Neuronal stem cell (in vitro differentiated cells): ENCODE measurements around the gene CAMKV.
A peak's percentile ranks its signal among the peaks of the same experiment; 100 is the strongest.

ENCODE experiments used
- DNase-seq: peaks from one replicate; pipeline ENCODE4 v3.0.0-alpha.2; 2013; ENCODE audit warnings: low spot score
- H2AFZ ChIP-seq: one replicate; pipeline ENCODE4 v1.6.1; 2013; ENCODE audit warnings: mild to moderate bottlenecking, low read length, inconsistent platforms
- H2AK5ac ChIP-seq: 2 replicates; pipeline ENCODE4 v1.6.1; 2013; ENCODE audit warnings: low read depth, mild to moderate bottlenecking, inconsistent platforms, low read length, moderate library complexity, mixed read lengths
- H2BK120ac ChIP-seq: 2 replicates; pipeline ENCODE4 v1.6.1; 2013; ENCODE audit warnings: low read depth, mild to moderate bottlenecking, inconsistent platforms, low read length, moderate library complexity, mixed read lengths
- H2BK12ac ChIP-seq: one replicate; pipeline ENCODE4 v1.6.1; 2013; ENCODE audit warnings: low read length, inconsistent platforms
- H2BK15ac ChIP-seq: 2 replicates; pipeline ENCODE4 v1.6.1; 2013; ENCODE audit warnings: mild to moderate bottlenecking, low read length, inconsistent platforms, mixed read lengths
- H2BK5ac ChIP-seq: one replicate; pipeline ENCODE4 v1.6.1; 2013; ENCODE audit warnings: inconsistent platforms, mild to moderate bottlenecking, low read length, moderate library complexity
- H3K14ac ChIP-seq: one replicate; pipeline ENCODE4 v1.6.1; 2013; ENCODE audit warnings: low read length, inconsistent platforms
- H3K18ac ChIP-seq: 2 replicates; pipeline ENCODE4 v1.6.1; 2013; ENCODE audit warnings: low read length, inconsistent platforms
- H3K23ac ChIP-seq: 2 replicates; pipeline ENCODE4 v1.6.1; 2013; ENCODE audit warnings: low read depth, mild to moderate bottlenecking, mixed read lengths, low read length, inconsistent platforms; ENCODE audit not compliant: poor library complexity
- H3K27ac ChIP-seq: replicated peaks from 3 replicates; pipeline ENCODE4 v1.5.1; 2013; ENCODE audit warnings: low read length, inconsistent platforms
- H3K27me3 ChIP-seq, 3 experiments: 2 replicates each; pipeline ENCODE4 v1.6.1; 2013; ENCODE audit warnings: low read length in 3 of 3, mild to moderate bottlenecking in 2 of 3, inconsistent platforms in 1 of 3, low read depth in 1 of 3, mixed read lengths in 1 of 3, moderate library complexity in 1 of 3; ENCODE audit not compliant: control insufficient read depth in 3 of 3, insufficient read depth in 3 of 3
- H3K36me3 ChIP-seq, 2 donors: replicated peaks in 1 of 2; 2 replicates each; pipeline ENCODE4 v1.6.1; 2013; ENCODE audit warnings: low read length in 2 of 2; ENCODE audit not compliant: control insufficient read depth in 2 of 2, insufficient read depth in 2 of 2
- H3K4ac ChIP-seq: 2 replicates; pipeline ENCODE4 v1.6.1; 2013; ENCODE audit warnings: inconsistent platforms, mild to moderate bottlenecking, low read length, moderate library complexity
- H3K4me1 ChIP-seq, 2 donors: 1 replicate in 1 of 2; 2 replicates in 1 of 2; pipeline ENCODE4 v1.6.1; 2013; ENCODE audit warnings: low read length in 2 of 2, low read depth in 1 of 2; ENCODE audit not compliant: control insufficient read depth in 2 of 2, insufficient read depth in 1 of 2
- H3K4me2 ChIP-seq: one replicate; pipeline ENCODE4 v1.6.1; 2013; ENCODE audit warnings: mild to moderate bottlenecking, low read length, inconsistent platforms; ENCODE audit not compliant: insufficient read depth, poor library complexity, severe bottlenecking
- H3K4me3 ChIP-seq, 2 donors: 2 replicates each; pipeline ENCODE4 v1.5.1; 2013; ENCODE audit warnings: low read length in 2 of 2, mild to moderate bottlenecking in 2 of 2, inconsistent platforms in 1 of 2, moderate library complexity in 1 of 2
- H3K79me1 ChIP-seq: one replicate; pipeline ENCODE4 v1.6.1; 2013; ENCODE audit warnings: low read depth, mild to moderate bottlenecking, inconsistent platforms, low read length, moderate library complexity
- H3K9ac ChIP-seq: one replicate; pipeline ENCODE4 v1.6.1; 2013; ENCODE audit warnings: mild to moderate bottlenecking, low read depth, low read length, inconsistent platforms; ENCODE audit not compliant: poor library complexity
- H3K9me3 ChIP-seq, 2 donors: replicated peaks in 1 of 2; 2 replicates each; pipeline versions ENCODE3 to v1.6.1; 2013; ENCODE audit warnings: low read length in 2 of 2, mild to moderate bottlenecking in 2 of 2, inconsistent platforms in 1 of 2, low read depth in 1 of 2, mixed read lengths in 1 of 2, moderate library complexity in 1 of 2; ENCODE audit not compliant: control insufficient read depth in 2 of 2, insufficient read depth in 1 of 2
- H4K8ac ChIP-seq: one replicate; pipeline ENCODE4 v1.6.1; 2013; ENCODE audit warnings: low read depth, mild to moderate bottlenecking, inconsistent platforms, low read length, moderate library complexity
- H4K91ac ChIP-seq: one replicate; pipeline ENCODE4 v1.6.1; 2013; ENCODE audit warnings: low read length, low read depth, mild to moderate bottlenecking, inconsistent platforms; ENCODE audit not compliant: poor library complexity
- WGBS, 2 donors: extraction: QIAGEN DNeasy Blood & Tissue Kit; methylation state at CpG; one replicate each; pipeline ENCODE4 v1.1.7; 2013; ENCODE audit warnings: missing lambda C conversion rate in 2 of 2, mixed read lengths in 1 of 2; ENCODE audit not compliant: insufficient read length in 2 of 2, insufficient replicate concordance in 1 of 2; ENCODE audit errors: extremely low coverage in 2 of 2; 5-methylcytosine and 5-hydroxymethylcytosine counted together

The CAMKV gene

GRCh38 chr3:49901366-49902339, 31.9 kb upstream of the CAMKV start:
- Histone ChIP-seq H2BK5ac (no peak overlapping the region), H4K91ac (no peak overlapping the region), H3K23ac (no peak overlapping the region), H3K9ac (no peak overlapping the region), H2AK5ac (peak overlapping the region; percentile 66), H3K4ac (no peak overlapping the region), H3K36me3 (no peaks in the 10 kb centered on the region), H4K8ac (no peak overlapping the region), H2BK15ac (no peak overlapping the region), H3K4me1 (peaks cover 0 to 3% of the 10 kb centered on the region in 2 donors), H3K9me3 (no peaks in the 10 kb centered on the region), H3K14ac (no peak overlapping the region), H3K4me2 (no peak overlapping the region), H3K79me1 (no peaks in the 10 kb centered on the region), H3K18ac (no peak overlapping the region), H2AFZ (peak overlapping the region; percentile 67), H3K27me3 (peaks cover 0 to 2% (median 0%) of the 10 kb centered on the region in 3 experiments), H3K27ac (no peak overlapping the region), H2BK12ac (no peak overlapping the region), H2BK120ac (no peak overlapping the region), H3K4me3 (no peak overlapping the region)
- DNase-seq: no peak
- no CpG with 5 or more reads among the region's 11 CpGs for whole genome bisulfite sequencing, 2 donors

GRCh38 chr3:49900491-49901153, 30.9 kb upstream of the CAMKV start:
- H3K18ac ChIP-seq: no peak overlapping the region
- no peak overlapping the region for H3K4me3 ChIP-seq
- peaks cover 0 to 3% of the 10 kb centered on the region in 2 donors for H3K4me1 ChIP-seq
- H3K23ac ChIP-seq: no peak overlapping the region
- H4K91ac ChIP-seq: no peak overlapping the region
- no peak overlapping the region for H2BK120ac ChIP-seq
- no peak overlapping the region for H3K9ac ChIP-seq
- H3K79me1 ChIP-seq: no peaks in the 10 kb centered on the region
- H2BK12ac ChIP-seq: peak overlapping the region; percentile 46
- no peak overlapping the region for H3K27ac ChIP-seq
- H3K36me3 ChIP-seq: no peaks in the 10 kb centered on the region
- peak overlapping the region; percentile 65 for H2AK5ac ChIP-seq
- peaks cover 0 to 2% (median 0%) of the 10 kb centered on the region in 3 experiments for H3K27me3 ChIP-seq
- no peak overlapping the region for H3K4me2 ChIP-seq
- H2BK5ac ChIP-seq: peak overlapping the region; percentile 63
- H4K8ac ChIP-seq: no peak overlapping the region
- no CpG with 5 or more reads among the region's 8 CpGs for WGBS, 2 donors
- no peak overlapping the region for H3K4ac ChIP-seq
- H2BK15ac ChIP-seq: peak overlapping the region; percentile 27
- H2AFZ ChIP-seq: peak overlapping the region; percentile 67
- no peaks in the 10 kb centered on the region for H3K9me3 ChIP-seq
- no peak for DNase-seq
- H3K14ac ChIP-seq: no peak overlapping the region

- Histone ChIP-seq H4K91ac (no peak overlapping the region), H3K9me3 (no peaks in the 10 kb centered on the region), H3K4me3 (no peak overlapping the region), H4K8ac (no peak overlapping the region), H3K9ac (no peak overlapping the region), H3K14ac (no peak overlapping the region), H2AK5ac (no peak overlapping the region), H2BK120ac (no peak overlapping the region), H2BK5ac (no peak overlapping the region), H3K27ac (no peak overlapping the region), H2BK12ac (no peak overlapping the region), H3K4me1 (peaks cover 0 to 3% of the 10 kb centered on the region in 2 donors), H2BK15ac (no peak overlapping the region), H3K18ac (no peak overlapping the region), H3K4me2 (no peak overlapping the region), H3K27me3 (peaks cover 0 to 2% (median 0%) of the 10 kb centered on the region in 3 experiments), H3K4ac (no peak overlapping the region), H3K79me1 (no peaks in the 10 kb centered on the region), H3K36me3 (no peaks in the 10 kb centered on the region), H2AFZ (no peak overlapping the region), H3K23ac (no peak overlapping the region)
- DNase-seq: no peak
- WGBS, 2 donors: no CpG with 5 or more reads among the region's 5 CpGs
Observed at GRCh38 chr3:49899815-49900214, 30.1 kb upstream of the CAMKV start.

- Histone ChIP-seq H3K79me1 (no peaks in the 10 kb centered on the region), H2BK5ac (no peak overlapping the region), H4K8ac (no peak overlapping the region), H3K4ac (no peak overlapping the region), H2BK12ac (no peak overlapping the region), H3K23ac (peak overlapping the region; percentile 59), H3K14ac (no peak overlapping the region), H3K27me3 (peaks cover 0 to 2% (median 0%) of the 10 kb centered on the region in 3 experiments), H3K36me3 (no peaks in the 10 kb centered on the region), H2BK120ac (no peak overlapping the region), H3K18ac (no peak overlapping the region), H3K4me1 (peaks cover 0 to 2% of the 10 kb centered on the region in 2 donors), H3K4me3 (no peak overlapping the region), H3K27ac (no peak overlapping the region), H3K9me3 (no peaks in the 10 kb centered on the region), H2BK15ac (no peak overlapping the region), H3K9ac (no peak overlapping the region), H2AK5ac (peak overlapping the region; percentile 64), H2AFZ (no peak overlapping the region), H4K91ac (no peak overlapping the region), H3K4me2 (no peak overlapping the region)
- WGBS, 2 donors: no CpG with 5 or more reads among the region's 6 CpGs
- no peak for DNase-seq
Observed at GRCh38 chr3:49898991-49899390, 29.3 kb upstream of the CAMKV start.
